Activated naive CD4-positive, alpha-beta T cell treated with anti-CD3 and anti-CD28 coated beads, Interleukin-2, amount 10 ng/mL, durations not matched to agents 5 hours and 36 hours (primary cell): ENCODE measurements around the gene RGMB. TPM values are rescaled to one million over a fixed set of nuclear protein-coding genes. Genes with fewer than 3 reads are reported as not detected.

Experiments
- total RNA-seq, 2 experiments: library from RNA; stranded (reverse); gene quantifications; one replicate each; pipeline ENCODE4 v1.2.3, GENCODE V29; 2021

RGMB gene
- 1 to 10 TPM; 2.2 to 2.7 TPM for total RNA-seq

GRCh38 chr5:98773464-98774191 is at the start of gene RGMB:
Gene RGMB (plus strand): TSS chr5:98773663. CDS start chr5:98774071, 408 bp downstream.

Other genes with a start within 250 kb of the RGMB start
- 10 to 100 TPM; 50.4 to 51.7 TPM for gene CHD1, start 155.3 kb downstream of the RGMB start, total RNA-seq